HEK293T (cell line): ENCODE measurements around the gene F8.

ENCODE experiments used
- CTCF ChIA-PET: fragments of 350-600 bp; formaldehyde crosslinking; extraction: SDS; loops from one replicate; lab custom pipeline; 2021; ENCODE audit warnings: antibody characterized with exemption, inconsistent platforms; lab: Yijun Ruan, JAX
- POLR2A ChIA-PET: fragments of 350-600 bp; formaldehyde crosslinking; extraction: SDS; loops from one replicate; lab custom pipeline; 2020; ENCODE audit warnings: antibody characterized with exemption, inconsistent platforms; lab: Yijun Ruan, JAX
- DNase-seq: peaks from one replicate; pipeline ENCODE4 v3.0.0; 2012; ENCODE audit warnings: mixed read lengths; ENCODE audit errors: extremely low spot score
- ARNT ChIP-seq: fragments of 450-650 bp; IDR thresholded peaks from 2 replicates; pipeline ENCODE4 v1.6.1; 2017; ENCODE audit warnings: mild to moderate bottlenecking
- BHLHE40 ChIP-seq: fragments of 450-650 bp; IDR thresholded peaks from 2 replicates; pipeline ENCODE4 v1.6.1; 2016; ENCODE audit warnings: mild to moderate bottlenecking, moderate library complexity, borderline replicate concordance
- CTBP1 ChIP-seq: fragments of 450-650 bp; IDR thresholded peaks from 2 replicates; pipeline ENCODE4 v1.6.1; 2016; ENCODE audit warnings: borderline replicate concordance
- ELF4 ChIP-seq: fragments of 450-650 bp; IDR thresholded peaks from 2 replicates; pipeline ENCODE4 v1.6.1; 2017; ENCODE audit warnings: antibody characterized with exemption
- FOXA1 ChIP-seq: fragments of 450-650 bp; IDR thresholded peaks from 2 replicates; pipeline ENCODE4 v1.6.1; 2016; ENCODE audit warnings: mild to moderate bottlenecking
- FOXK2 ChIP-seq: fragments of 450-650 bp; IDR thresholded peaks from 2 replicates; pipeline ENCODE4 v1.6.1; 2016; ENCODE audit warnings: mild to moderate bottlenecking
- FOXM1 ChIP-seq: fragments of 450-650 bp; IDR thresholded peaks from 2 replicates; pipeline ENCODE4 v1.6.1; 2017; ENCODE audit warnings: mild to moderate bottlenecking, borderline replicate concordance
- HDGF ChIP-seq: fragments of 450-650 bp; IDR thresholded peaks from 2 replicates; pipeline ENCODE4 v1.6.1; 2017; ENCODE audit warnings: antibody characterized with exemption, borderline replicate concordance
- L3MBTL2 ChIP-seq: fragments of 450-650 bp; conservative IDR thresholded peaks from 2 replicates; pipeline ENCODE4 v1.6.1; 2016; ENCODE audit warnings: mild to moderate bottlenecking
- LEF1 ChIP-seq: fragments of 450-650 bp; IDR thresholded peaks from 2 replicates; pipeline ENCODE4 v1.6.1; 2017; ENCODE audit warnings: mild to moderate bottlenecking, borderline replicate concordance
- NFRKB ChIP-seq: fragments of 450-650 bp; IDR thresholded peaks from 2 replicates; pipeline ENCODE4 v1.6.1; 2016; ENCODE audit warnings: mild to moderate bottlenecking, moderate library complexity
- SP1 ChIP-seq: fragments of 450-650 bp; IDR thresholded peaks from 2 replicates; pipeline ENCODE4 v1.6.1; 2017
- SUZ12 ChIP-seq: fragments of 450-650 bp; IDR thresholded peaks from 2 replicates; pipeline ENCODE4 v1.6.1; 2016; ENCODE audit warnings: mild to moderate bottlenecking
- TARDBP ChIP-seq: fragments of 450-650 bp; IDR thresholded peaks from 2 replicates; pipeline ENCODE4 v1.6.1; 2016
- ZNF384 ChIP-seq: fragments of 450-650 bp; IDR thresholded peaks from 2 replicates; pipeline ENCODE4 v1.6.1; 2016
- TF ChIP-seq, protein P1 (sequence below): fragments of 450-650 bp; IDR thresholded peaks from 2 replicates; pipeline ENCODE4 v1.6.1; 2016

The F8 gene

DNA sequence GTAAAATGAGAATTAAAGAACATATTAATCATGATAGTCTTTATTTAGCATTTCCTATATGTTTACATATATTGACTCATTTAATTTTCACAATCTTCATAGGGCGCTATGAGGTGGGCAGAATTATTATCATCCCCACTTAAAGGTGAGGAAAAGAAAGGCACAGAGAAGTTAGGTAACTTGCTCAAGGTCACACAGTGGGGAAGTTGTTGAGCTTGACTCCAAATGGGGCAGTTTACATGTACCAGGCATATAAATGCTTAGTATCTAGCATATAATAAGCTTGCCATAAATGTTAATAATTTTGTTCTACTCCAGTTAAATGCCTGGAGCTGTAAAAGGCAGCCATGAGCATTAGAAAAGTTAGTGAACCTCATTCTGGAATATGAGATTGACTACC is 46.9 kb upstream of the F8 start:
- no peak for TF ChIP-seq HDGF
- TF ChIP-seq SP1, result no peak
- TF ChIP-seq FOXM1, result no peak
- no peak for TF ChIP-seq CTBP1
- no peak for TF ChIP-seq ZNF384
- TF ChIP-seq BHLHE40, result no peak
- no peak for TF ChIP-seq L3MBTL2
- no peak for TF ChIP-seq FOXA1
- no peak for TF ChIP-seq LEF1
- no peak for DNase-seq
- POLR2A ChIA-PET, result no interaction called here
- CTCF ChIA-PET, result no interaction called here

DNA sequence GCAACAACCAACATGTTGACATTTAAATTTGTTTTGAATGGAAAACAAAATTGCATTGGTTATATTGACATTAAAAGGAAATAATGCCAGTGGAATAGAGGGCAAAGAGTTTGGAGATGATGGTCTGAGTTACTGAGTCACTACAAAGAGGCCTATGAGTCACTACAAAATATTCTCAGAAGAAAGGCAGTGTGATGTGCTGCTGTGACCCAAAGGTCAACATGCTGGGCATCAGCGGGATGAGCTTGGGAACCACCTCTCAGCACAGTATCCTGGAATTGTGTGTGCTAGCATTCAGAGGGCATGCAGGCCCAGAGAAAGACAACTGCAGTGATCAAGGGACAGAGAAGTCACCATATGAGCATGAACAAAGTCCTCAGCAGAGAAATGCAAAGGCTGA is 45.6 kb upstream of the F8 start:
- no peak for TF ChIP-seq ZNF384
- TF ChIP-seq L3MBTL2, result no peak
- no peak for TF ChIP-seq SP1
- no peak for TF ChIP-seq FOXM1
- TF ChIP-seq ARNT, result no peak
- TF ChIP-seq SUZ12, result no peak
- TF ChIP-seq, protein P1, sequence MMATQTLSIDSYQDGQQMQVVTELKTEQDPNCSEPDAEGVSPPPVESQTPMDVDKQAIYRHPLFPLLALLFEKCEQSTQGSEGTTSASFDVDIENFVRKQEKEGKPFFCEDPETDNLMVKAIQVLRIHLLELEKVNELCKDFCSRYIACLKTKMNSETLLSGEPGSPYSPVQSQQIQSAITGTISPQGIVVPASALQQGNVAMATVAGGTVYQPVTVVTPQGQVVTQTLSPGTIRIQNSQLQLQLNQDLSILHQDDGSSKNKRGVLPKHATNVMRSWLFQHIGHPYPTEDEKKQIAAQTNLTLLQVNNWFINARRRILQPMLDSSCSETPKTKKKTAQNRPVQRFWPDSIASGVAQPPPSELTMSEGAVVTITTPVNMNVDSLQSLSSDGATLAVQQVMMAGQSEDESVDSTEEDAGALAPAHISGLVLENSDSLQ, result no peak
- TF ChIP-seq FOXK2, result no peak
- TF ChIP-seq TARDBP, result no peak
- TF ChIP-seq HDGF, result no peak
- TF ChIP-seq CTBP1, result no peak
- TF ChIP-seq ELF4, result no peak
- no peak for TF ChIP-seq FOXA1
- no peak for TF ChIP-seq BHLHE40
- no peak for TF ChIP-seq NFRKB
- TF ChIP-seq LEF1, result no peak
- DNase-seq, result no peak
- ChIA-PET POLR2A (no interaction called here), CTCF (no interaction called here)

DNA sequence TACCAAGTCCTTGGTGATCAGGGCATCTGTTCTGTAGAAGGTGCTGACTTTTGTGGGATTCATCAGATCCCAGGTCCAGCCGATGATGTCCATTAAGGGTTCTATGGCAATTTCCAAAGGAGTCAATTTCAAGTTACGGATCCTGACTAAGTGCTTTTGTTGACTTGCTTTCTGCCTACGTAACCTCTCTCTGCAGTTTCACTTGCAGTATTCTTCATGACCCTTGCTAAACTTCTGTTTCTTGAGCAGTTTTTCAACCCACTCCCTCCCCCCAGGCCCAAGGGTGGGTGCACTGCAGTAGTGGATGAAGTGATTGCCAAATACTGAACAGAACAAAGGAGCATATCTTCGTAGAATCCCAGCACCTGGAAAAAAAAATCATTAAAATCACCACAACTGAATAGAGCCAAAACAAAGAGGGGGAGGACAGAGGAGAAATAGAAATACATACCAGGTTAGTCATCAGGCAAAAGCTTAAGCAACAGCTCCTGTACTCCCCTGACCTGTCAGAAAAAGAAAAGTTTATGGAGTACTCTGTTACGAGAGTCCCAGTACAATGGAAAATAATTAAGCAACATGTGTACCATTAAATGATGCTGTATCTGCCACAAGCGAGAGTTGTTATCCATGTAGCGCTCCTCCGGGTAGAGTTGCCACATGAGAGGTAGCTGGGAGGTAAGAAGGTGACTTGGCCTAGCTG is 42.7 kb upstream of the F8 start:
- ChIA-PET POLR2A (no interaction called here), CTCF (no interaction called here)
- no peak for TF ChIP-seq FOXA1
- TF ChIP-seq, protein P1, result no peak
- no peak for TF ChIP-seq SUZ12
- TF ChIP-seq FOXK2, result no peak
- no peak for TF ChIP-seq LEF1
- TF ChIP-seq NFRKB, result no peak
- TF ChIP-seq ARNT, result no peak
- no peak for TF ChIP-seq SP1
- TF ChIP-seq FOXM1, result no peak
- no peak for TF ChIP-seq CTBP1
- TF ChIP-seq TARDBP, result no peak
- no peak for TF ChIP-seq ZNF384
- no peak for TF ChIP-seq HDGF
- TF ChIP-seq ELF4, result no peak
- DNase-seq, result no peak

DNA sequence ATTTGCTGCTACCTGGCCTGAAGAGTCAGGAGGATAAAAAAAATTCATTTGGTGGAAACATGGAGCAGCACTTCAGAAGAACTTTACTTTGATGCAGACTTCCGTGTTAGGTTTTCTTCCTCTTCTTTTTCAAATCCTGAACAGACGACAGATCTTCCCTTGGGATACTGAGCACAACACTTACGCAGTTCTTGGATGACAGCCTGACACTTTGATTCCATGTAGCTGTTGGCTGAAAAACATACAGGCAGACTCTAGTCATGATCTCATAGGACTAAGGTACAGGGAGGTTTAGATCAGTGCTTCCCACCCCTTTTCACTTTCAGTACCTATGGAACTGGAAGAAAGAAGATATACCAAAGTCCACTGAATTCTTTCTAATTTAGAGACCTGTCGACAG is 39.2 kb upstream of the F8 start:
- DNase-seq, result no peak
- TF ChIP-seq, protein P1, result no peak
- no peak for TF ChIP-seq L3MBTL2
- POLR2A ChIA-PET, result no interaction called here
- CTCF ChIA-PET, result no interaction called here

DNA sequence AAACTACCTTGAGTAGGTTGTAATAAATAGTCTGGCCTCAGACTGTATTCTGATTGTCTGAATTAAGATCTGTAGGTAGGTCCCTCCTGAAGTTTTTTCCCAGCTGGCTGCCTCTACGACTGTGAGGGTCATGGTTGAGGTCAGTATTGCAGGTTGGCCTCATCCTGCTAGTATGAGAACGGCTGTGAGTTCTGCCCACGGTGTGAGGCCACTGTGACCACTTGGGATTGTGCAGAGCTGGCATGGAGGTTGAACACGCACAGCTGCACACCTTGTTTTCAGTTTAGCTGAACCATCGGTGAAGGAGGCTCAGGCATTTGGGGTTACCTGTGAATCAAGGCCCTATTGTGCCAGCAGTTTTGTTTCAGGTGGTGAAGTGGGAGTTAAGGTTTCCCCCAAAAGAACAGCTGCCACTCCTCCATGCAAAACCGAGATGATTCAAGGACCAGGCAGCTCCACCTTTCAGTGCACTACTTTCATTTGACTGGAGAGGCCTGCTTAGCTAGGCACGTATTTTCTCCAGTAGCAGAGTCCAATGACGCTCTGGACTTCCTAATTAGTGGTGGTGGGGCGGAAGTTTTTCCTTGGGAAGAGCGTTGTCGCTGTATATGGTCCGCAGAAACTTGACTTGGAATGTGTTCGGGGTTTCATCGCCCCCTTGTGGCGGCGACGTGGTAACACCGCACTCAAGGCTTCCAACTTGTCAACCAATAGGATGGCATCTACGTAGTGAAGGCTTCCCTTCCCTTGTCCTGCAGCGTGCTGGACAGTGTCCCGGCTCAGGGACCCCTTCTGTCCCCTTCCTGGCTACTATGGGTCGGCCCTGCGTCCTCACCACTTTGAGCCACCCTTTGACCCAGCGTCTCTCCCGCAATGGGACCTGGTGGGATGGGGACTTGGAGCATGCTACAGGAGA is 34.6 kb upstream of the F8 start:
- DNase-seq, result peak; percentile 79
- POLR2A ChIA-PET, result no interaction called here
- no peak for TF ChIP-seq FOXA1
- no peak for TF ChIP-seq ELF4
- TF ChIP-seq BHLHE40, result no peak
- no peak for TF ChIP-seq ZNF384
- no peak for TF ChIP-seq LEF1
- TF ChIP-seq SP1, result no peak
- no peak for TF ChIP-seq CTBP1
- TF ChIP-seq, protein P1, result no peak
- no peak for TF ChIP-seq ARNT
- no peak for TF ChIP-seq SUZ12
- TF ChIP-seq TARDBP, result no peak
- TF ChIP-seq L3MBTL2, result no peak
- CTCF ChIA-PET, result interaction anchor here (0.7 to 1.6 kb wide), 8 partner anchors 9 to 139 kb away, joined by 3 to 7 read pairs (median 4); no protein-coding TSS in a partner anchor
